Astrocyte of the cerebellum (primary cell): ENCODE results near the gene SNRNP48.

Experiments
- DNase-seq: peaks from one replicate; pipeline ENCODE4 v3.0.0-alpha.2; 2011; ENCODE audit warnings: low read depth
- H3K4me3 ChIP-seq: 2 replicates; pipeline ENCODE4 v1.5.1; 2011; ENCODE audit warnings: mild to moderate bottlenecking, low read depth, low read length, moderate library complexity
- CTCF ChIP-seq: IDR thresholded peaks from 2 replicates; pipeline ENCODE4 v1.5.1; 2012; ENCODE audit warnings: low read length, low read depth, moderate library complexity, mild to moderate bottlenecking; ENCODE audit errors: missing control alignments
- in situ Hi-C: cut with HindIII; loops from 2 replicates; pipeline ENCODE4 v1.10.0; 2017; ENCODE audit warnings: low sequenced_read_pairs

Gene SNRNP48

GRCh38 chr6:7568021-7568420, 22.0 kb upstream of the SNRNP48 start:
- no peak overlapping the region for H3K4me3 ChIP-seq
- in situ Hi-C loops: no loop called here
- no peak for TF ChIP-seq CTCF
- no peak for DNase-seq

GRCh38 chr6:7569082-7569481, 20.9 kb upstream of the SNRNP48 start:
- TF ChIP-seq CTCF: no peak
- in situ Hi-C loops: no loop called here
- no peak for DNase-seq
- no peak overlapping the region for H3K4me3 ChIP-seq

- in situ Hi-C loops: no loop called here
- TF ChIP-seq CTCF: no peak
- no peak overlapping the region for H3K4me3 ChIP-seq
- no peak for DNase-seq
These were observed 17.6 kb upstream of the SNRNP48 start for GRCh38 chr6:7572213-7572943.

GRCh38 chr6:7574500-7574899, 15.5 kb upstream of the SNRNP48 start:
- in situ Hi-C loops: no loop called here
- DNase-seq: no peak
- H3K4me3 ChIP-seq: no peak overlapping the region
- no peak for TF ChIP-seq CTCF

DNA sequence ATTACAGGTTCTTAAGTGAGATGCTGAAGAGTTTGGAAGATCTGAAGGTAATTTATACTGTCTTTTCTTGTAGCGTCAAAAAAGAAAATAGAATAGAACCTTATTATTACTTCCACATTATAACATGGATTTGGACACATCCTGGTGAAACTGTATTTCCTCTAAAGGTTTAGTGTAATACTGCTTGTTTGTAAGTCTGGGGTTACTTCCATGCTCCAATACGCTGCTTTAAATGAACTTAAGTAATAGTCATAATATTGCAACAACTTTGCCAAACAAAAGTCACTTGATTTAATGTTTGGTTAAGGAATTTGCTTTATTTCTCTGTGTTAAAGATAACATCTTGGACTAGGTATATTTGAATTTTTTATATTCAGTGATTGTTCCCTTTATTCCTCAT, 11.5 kb upstream of the SNRNP48 start:
- no peak for DNase-seq
- in situ Hi-C loops: no loop called here
- no peak for TF ChIP-seq CTCF
- H3K4me3 ChIP-seq: no peak overlapping the region

- no peak for TF ChIP-seq CTCF
- no peak overlapping the region for H3K4me3 ChIP-seq
- DNase-seq: no peak
- in situ Hi-C loops: no loop called here
These were observed 11.1 kb upstream of the SNRNP48 start for GRCh38 chr6:7578931-7579330.
